EL (cell line): ENCODE measurements around the gene ZSCAN22.
A peak's percentile ranks its signal among the peaks of the same experiment; 100 is the strongest.
"Not testable (repeated sequence)": the region's sequence is repeated elsewhere in the genome, so short reads cannot be mapped to it uniquely, and the experiment has no call there.

ENCODE experiments used
- DNase-seq: peaks from one replicate; pipeline ENCODE4 v3.0.0-alpha.2; 2016

ZSCAN22 gene

DNA sequence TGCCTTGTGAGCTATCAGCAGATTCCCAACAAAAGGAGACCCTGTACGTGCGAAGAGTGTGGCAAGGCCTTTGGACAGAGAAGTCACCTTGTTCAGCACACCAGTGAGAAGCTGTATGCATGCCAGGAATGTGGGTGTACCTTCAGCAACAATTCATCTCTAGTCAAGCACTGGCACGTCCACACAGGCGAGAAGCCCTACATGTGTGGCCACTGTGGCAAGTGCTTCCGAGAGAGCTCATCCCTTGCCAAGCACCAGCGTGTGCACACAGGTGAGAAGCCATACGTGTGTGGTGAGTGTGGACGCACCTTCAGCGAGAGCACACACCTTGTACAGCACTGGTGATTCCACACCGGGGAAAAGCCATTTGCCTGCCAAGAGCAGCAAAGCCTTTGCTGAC lies 7.6 kb upstream of the ZSCAN22 start:
- no peak for DNase-seq

DNA sequence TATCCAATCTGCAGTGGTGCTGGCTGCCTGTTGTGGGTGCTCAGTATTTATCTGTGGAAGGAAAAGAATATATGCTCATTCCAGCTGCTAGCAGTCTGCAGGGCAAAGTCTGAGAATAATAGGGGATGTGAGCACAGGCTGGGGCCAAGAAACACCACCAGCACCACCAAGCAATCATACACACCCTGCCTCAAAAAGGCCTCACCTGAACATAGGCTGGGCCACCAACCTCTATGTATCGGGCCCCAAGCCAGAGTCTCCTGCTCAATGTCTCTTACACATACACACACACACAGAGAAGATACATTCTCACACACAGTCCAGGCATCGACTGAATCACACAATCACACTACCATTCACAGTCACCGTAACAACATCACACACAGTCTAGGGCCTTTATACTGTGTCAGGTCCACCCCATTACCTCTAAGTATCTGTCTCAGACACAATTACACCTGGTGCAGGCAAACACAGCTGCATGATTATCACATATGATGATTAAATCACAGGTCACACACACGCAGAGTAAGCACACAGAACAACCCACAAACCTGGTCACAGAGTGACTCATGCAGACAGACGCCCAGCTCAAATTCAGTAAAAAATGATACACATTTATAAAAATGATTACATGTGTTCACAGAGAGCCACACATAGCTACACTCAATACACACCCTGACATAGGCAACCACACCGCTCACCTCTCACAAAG lies 1.3 kb upstream of the ZSCAN22 start:
- no peak for DNase-seq

DNA sequence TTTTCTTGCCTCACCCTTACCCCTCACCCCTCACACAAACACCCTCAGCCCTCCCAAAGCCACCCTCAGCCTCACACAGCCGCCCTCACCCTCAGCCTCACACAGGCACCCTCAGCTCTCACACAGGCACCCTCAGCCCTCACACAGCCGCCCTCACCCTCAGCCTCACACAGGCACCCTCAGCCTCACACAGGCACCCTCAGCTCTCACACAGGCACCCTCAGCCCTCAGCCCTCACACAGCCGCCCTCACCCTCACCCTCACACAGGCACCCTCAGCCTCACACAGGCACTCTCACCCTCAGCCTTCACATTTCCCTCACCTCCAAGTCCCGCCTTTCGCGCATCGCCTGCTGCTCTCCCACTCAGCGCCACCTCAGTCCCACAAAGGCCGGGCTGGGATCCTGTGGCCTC lies 287 bp upstream of the ZSCAN22 start:
- DNase-seq, result no peak

DNA sequence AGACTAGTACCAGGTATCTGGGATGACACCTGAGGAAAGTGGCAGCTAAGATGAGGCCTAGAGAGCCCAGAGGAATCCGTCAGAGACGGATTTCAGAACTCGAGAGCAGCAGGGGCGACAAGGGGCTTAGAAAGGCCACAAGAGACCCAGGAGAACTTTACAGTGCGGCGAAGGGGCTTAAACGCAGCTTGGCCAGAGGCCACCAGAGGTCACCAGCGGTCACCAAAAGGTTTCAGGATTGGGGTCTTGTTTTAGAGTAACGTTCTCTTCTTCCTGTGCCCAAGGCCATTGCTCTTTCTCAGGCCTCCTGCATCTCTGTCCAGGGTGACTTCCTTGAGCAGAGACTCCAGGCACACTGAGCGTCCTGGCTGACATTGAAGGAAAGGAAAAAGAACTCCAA lies 2.2 kb downstream of the ZSCAN22 start:
- DNase-seq, result no peak

DNA sequence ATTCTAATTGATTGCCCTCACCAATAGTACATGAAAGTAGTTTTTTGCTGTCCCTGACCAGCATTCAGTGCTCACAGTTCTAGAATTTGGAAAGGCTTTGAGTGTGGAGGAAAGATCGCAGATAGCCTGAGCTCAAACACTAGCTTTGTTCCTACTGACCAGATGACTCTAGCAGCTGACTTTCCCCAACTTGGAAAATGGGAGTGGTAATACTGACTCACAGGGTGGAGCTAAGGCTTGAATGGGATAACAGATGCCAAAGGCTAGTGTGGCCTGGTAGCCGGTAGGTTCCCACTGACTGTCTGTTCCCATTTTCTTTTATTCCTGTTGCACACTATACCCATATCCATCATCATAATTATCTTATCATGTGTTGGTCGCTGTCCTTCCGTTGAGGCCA lies 3.7 kb downstream of the ZSCAN22 start:
- DNase-seq, result peak; percentile 64

DNA sequence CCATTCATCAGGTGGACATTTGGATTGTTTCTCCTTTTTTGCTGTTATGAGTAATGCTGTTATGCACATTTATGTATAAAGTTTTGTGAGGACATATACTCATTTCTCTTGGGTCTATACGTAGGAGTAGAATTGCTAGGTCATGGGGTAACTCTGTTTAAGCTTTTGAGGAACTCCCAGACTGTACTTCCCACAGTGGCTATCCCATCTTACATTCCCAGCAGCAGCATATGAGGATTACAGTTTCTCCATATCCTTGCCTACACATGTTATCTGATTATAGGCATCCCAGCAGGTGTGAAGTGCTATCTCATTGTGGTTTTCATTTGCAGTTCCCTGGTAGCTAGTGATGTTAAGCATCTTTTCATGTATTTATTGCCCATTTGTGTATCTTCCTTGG lies 5.9 kb downstream of the ZSCAN22 start:
- no peak for DNase-seq

DNA sequence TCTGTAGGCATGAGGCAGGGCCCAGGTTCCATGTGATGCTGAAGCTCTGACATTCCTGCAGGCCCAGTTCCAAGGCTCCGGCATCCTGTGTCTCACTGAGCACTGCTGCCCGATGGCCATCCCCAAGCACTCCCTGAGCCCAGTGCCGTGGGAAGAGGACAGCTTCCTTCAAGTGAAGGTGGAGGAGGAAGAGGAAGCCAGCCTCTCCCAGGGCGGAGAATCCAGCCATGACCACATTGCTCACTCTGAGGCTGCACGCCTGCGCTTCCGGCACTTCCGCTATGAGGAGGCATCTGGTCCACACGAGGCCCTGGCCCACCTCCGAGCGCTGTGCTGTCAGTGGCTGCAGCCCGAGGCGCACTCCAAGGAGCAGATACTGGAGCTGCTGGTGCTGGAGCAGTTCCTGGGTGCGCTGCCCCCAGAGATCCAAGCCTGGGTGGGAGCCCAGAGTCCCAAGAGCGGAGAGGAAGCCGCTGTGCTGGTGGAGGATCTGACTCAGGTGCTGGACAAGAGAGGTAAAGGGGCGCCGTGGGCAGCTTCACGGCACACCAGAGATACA lies 8.0 kb downstream of the ZSCAN22 start:
- DNase-seq, result no peak

DNA sequence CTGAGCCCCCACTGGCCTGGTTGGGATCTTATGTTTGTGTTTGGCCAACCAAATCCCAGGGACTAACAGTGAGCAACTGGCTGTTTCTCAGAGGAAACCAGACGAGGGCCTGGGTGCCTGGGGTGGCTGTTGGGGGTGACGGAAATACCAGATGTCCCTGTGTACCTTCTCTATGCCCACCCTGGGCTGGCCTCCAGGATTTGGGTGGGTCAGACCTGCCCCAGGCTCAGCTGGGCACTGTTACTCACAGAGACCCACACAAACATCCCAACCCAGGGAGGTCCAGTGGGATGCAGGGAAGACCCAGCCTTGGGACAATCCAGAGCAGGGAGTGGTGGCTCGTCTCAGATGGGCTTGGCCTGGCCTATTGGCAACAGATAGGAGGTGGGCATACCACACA lies 8.8 kb downstream of the ZSCAN22 start:
- no peak for DNase-seq

DNA sequence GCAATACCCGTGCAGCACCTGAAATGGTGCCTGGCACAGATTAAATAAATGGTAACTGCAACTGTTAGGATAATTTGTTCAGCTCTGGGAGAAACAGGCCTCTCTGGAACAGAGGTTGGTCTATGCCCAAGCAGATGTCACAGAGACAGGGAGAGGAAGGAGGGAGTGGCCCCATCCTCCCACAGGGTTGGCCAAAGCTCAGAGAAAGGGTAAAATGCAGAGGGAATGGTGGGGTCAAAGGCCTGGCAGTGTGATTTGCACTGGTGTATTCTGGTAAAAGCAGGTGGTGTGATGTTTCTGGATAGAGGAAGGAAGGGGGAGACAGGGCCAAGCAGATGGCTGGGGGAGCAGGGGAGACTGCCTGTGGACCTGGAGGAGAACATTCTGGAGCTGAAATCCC lies 9.4 kb downstream of the ZSCAN22 start:
- DNase-seq, result no peak

DNA sequence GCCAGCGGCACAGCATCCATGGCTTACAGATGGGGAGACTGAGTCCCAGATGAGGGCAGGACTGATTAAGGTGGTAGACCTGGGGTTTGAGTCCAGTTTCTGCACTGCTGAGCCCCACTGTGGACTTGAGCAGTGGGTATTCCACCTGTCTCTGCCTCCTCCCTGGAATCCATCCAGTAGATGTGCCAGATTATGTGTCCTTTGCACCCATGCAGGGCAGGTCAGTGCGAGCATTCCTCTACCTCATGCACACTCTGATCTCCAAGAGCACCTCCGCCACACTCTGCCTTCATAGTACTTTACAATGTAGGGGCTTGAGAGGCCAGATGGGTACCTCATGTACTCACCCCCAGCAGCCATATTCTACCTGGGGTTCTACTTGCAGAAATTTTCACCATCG lies 10.0 kb downstream of the ZSCAN22 start:
- DNase-seq, result no peak

DNA sequence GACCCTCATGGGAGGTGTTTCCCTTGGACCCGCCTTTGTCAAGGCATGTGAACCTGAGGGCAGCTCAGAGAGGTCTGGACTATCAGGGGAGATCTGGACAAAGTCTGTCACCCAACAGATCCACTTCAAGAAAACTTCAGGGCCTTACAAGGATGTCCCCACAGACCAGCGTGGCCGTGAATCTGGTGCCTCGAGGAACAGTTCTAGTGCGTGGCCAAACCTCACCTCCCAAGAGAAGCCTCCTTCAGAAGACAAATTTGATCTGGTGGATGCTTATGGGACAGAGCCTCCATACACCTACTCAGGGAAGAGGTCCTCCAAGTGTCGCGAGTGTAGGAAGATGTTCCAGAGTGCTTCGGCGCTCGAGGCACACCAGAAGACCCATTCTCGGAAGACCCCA lies 11.5 kb downstream of the ZSCAN22 start:
- DNase-seq, result no peak

DNA sequence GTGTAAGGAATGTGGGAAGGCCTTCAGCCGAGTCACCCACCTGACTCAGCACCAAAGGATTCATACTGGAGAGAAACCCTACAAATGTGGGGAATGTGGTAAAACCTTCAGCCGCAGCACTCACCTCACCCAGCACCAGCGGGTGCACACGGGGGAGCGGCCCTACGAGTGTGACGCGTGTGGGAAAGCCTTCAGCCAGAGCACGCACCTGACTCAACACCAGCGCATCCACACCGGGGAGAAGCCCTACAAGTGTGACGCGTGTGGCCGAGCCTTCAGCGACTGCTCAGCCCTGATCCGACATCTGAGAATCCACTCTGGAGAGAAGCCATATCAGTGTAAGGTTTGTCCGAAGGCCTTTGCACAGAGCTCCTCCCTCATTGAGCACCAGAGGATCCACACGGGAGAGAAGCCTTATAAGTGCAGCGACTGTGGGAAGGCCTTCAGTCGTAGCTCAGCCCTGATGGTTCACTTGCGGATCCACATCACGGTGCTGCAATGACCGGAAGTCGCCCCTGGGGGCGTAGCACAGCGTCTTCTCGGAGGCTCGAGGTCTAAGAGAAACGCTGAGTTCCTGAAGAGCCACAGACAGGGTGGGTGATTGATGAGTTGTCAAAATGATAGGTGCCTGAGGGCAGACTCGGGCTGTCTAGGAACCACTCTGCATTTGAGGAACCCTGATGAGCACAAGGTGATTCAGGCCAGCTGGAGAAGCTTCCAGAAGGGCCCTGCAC lies 12.2 kb downstream of the ZSCAN22 start:
- peak; percentile 25 for DNase-seq

DNA sequence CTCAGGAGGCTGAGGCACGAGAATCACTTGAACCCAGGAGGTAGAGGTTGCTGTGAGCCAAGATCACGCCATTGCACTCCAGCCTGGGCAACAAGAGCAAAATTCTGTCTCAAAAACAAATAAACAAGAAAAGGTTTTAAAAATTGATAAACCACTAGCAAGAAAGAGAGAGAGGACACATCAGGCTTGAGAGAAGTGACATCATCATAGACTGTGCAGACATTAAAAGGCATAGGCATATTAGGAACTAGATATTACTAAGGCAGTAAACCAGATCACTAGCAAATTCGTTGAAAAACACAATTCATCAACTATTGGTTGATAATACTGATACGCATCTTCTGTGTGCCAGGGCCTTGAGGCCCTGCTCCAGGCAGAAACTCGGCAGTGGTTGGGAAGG lies 18.8 kb downstream of the ZSCAN22 start:
- no peak for DNase-seq

DNA sequence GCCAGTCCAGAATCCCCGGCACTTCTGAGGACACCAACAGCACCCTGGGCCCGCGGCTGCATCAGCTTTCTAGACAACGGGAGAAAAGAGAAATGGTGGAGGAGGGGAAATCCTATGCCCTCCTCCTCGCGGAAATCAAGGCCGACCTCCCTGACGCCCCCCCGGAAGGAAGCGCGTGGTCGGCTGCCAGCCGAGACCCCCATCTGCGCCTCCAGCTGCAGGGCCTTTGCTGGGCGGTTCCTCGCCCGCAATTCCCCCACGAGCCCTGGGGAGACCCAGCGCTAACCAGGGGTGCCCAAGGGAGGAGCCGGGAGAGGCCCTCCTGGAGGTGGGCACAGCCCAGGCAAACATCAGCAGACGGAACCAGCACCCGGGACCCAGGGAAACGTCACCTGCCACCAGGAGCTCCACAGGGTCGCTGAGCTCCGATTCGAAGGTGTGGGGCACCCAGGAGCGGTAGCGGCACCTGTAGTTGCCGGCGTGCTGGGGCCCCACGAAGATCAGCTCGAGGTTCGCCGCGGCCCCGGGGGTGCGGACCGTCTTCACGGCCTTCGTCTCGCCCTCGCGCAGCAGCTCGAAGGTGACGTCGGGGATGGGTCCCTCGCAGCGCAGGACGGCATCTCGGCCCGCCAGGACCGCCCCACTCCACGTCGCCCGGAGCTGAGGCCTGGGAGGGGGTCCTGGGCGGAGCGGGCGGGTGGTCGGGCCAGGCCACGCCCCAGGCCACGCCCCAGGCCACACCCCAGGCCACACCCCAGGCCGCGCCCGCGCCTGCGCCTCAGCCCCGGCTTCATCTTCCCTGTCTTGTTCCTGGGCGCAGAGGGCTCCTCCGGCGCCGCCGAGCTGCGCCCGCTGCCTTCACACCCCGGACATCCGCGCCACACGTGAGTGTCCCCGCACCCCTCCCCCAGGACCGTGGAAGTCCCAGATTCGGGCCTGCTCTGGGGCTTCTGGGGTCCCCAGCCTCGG lies 20.5 kb downstream of the ZSCAN22 start:
- peak; percentile 78 for DNase-seq

DNA sequence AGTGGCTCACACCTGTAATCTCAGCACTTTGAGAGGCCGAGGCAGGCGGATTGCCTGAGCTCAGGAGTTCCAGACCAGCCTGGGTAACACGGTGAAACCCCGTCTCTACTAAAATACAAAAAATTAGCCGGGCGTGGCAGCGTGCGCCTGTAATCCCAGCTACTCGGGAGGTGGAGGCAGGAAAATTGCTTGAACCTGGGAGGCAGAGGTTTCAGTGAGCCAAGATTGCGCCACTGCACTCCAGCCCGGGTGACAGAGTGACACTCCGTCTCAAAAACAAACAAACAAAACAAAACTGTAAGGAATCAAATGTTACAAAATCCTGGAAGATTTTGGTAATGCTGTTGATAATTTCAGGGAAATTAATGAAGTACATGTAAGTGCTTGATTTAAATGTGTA lies 21.3 kb downstream of the ZSCAN22 start:
- not testable (repeated sequence) for DNase-seq

DNA sequence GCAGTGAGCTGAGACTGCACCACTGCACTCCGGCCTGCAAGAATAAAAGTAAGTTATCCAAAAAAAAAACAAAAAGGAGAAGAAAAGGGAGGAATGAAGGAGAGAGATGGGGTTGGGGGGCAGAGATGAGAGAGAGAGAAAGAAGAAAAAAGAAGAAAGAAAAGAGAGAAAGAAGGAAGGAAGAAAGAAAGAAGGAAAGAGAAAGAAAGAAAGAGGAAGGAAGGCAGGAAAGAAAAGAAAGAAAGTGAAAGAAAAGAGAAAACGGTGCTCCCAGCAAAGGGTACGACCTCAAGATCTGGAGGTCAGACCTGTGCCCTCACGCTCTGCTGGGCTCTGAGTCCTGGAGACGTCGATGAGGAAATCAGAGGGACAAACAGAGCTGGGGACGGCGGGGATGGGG lies 22.8 kb downstream of the ZSCAN22 start:
- DNase-seq, result no peak

DNA sequence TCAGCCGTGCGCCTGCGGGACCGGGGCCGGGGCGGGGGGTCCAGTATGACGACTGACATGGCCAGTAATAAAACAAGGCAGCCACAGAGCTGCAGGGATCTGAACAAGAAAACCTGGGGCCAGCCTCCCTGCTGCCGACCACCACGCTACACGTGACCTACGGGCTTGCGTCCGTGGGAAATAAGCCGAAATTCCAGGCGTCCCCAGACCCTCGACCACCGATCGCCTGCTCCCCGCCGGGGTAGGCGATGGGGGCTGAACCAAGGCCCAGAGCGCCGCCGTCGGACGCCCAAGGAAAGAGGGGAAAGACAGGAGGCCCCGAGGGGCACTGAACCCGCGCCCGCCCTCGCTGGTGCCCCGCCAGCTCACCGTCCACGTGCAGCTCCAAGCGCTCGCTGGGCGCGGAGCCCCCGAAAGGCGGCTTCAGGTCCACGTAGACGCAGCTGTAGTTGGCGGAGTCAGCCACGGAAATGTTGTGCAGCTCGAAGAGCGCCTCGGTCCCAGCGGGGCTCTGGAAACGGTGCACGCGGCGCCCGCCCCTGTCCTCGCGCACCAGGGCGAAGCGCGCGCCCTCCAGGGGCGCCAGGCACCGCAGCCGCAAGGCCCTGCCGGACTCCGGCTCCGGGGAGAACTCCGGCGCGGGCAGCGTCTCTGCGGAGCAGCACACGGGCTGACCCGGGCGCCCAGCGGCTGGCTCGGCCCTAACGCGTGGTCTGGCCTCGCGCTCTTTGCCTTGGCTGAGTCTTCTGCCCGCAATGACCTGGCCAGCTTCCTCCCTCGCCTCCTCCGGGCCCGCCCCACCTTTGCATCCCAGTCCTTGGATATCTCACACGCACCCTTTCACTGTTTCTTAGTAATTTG lies 23.4 kb downstream of the ZSCAN22 start:
- no peak for DNase-seq

DNA sequence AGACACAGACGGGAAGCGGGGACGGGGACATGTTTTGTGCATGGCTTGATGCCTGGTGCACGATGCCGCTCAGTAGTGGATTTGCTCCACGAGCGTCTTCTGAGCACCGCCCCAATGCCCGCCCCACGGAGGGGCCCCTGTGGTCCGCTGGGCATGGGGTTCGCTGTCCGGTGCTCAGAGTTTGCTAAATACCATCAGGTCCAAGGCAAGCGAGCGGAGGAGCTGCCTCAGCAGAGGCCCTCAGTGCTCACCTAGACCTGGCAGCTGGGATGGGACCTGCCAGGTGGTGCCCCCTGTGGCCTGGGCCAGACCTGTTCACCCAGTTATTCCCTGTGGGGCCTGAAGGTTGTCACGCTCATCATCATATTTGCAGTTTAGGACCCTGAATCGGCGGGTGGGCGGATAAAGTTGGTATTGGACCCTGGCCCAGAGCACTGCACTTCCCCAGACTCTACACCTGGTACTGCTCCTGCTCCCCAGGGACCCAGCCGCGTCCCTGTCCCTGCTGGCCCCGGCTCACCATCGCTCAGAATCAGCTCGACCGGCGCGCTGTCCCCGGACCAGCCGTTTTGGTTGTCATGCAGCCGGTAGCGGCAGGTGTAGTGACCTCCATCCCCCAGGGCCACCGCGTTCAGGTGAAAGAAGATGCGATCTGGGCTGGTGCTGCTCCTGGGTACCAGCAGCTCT lies 24.2 kb downstream of the ZSCAN22 start:
- no peak for DNase-seq

DNA sequence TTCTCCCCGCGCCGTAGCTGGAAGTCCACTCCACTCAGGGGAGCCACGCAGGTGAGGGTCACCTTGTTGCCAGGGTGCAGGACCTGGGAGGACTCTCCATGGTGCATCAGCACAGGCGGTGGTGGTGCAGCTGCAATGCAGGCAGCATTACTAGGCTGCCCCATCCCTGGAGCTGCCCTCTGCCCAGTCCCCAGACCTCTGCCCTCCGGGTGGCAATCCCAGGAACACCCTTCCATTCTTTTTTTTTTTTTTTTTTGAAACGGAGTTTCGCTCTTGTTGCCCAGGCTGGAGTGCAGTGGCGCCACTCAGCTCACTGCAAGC lies 24.7 kb downstream of the ZSCAN22 start:
- DNase-seq, result no peak

DNA sequence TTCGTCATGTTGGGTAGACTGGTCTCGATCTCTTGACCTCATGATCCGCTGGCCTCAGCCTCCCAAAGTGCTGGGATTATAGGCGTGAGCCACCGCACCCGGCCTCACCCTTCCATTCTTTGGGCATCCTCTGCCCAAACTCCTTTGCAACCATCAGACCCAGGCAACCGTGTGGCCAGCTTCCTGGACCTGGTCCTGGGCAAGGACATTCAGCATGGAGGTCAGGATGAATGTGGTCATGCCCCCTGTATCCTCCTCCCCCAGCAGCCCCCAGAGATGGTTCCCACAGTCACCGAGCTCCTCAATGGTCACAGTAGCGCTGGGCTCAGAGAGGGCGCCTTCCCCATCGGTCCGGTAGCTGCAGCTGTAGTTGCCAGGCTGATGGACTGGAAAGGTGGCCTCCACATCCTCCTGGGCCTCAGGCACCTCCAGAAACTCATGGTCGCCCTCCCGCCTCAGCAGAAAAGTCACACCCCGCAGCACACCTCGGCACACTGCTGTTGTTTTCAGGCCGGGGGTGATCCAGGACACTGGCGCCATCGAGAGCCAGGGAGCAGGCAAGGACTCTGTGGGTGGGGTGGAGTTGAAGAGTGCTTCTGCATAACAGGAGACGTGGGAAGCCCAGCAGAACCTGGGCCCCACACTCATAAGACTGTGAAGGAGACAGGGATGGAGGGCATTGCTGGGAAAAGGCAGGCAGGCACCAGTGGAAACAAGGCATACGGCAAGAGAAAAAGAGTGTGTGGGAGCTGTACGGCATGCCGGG lies 25.4 kb downstream of the ZSCAN22 start:
- no peak for DNase-seq
